PC-9 (cell line): ENCODE results near the gene ATP8B3.

Source experiments
- EZH2 ChIP-seq: fragments of 200-600 bp; sonication (generic); IDR thresholded peaks from 2 replicates; pipeline ENCODE4 v1.8.0; 2017; ENCODE audit warnings: antibody characterized with exemption, low read depth
- TF ChIP-seq, protein P1 (sequence below): fragments of 200-600 bp; sonication (generic); conservative IDR thresholded peaks from 2 replicates; pipeline ENCODE4 v1.6.1; 2017; ENCODE audit warnings: mixed run types, antibody characterized with exemption, mild to moderate bottlenecking, moderate library complexity

DNA sequence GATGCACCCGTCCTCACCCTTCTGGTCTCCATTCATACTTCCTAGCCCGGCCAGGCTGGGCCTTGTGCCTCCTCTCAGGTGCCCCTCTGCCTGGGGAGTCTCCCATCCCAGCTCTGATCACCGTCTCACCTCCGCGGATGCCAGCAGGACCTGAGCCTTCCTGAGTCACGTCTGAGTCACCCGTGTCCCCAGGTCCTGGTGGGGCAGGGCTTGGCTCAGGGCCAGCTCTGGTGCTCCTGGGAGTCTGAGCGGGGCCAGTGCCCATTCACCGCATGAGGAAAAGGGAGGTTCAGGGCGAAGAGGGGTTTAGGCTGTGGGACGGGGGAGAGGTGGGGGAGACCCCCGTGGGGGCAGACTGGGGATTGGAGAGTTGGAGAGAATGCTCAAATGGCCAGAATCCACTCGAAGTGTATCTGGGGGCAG is 593 bp downstream of the ATP8B3 start:
- TF ChIP-seq, protein P1, sequence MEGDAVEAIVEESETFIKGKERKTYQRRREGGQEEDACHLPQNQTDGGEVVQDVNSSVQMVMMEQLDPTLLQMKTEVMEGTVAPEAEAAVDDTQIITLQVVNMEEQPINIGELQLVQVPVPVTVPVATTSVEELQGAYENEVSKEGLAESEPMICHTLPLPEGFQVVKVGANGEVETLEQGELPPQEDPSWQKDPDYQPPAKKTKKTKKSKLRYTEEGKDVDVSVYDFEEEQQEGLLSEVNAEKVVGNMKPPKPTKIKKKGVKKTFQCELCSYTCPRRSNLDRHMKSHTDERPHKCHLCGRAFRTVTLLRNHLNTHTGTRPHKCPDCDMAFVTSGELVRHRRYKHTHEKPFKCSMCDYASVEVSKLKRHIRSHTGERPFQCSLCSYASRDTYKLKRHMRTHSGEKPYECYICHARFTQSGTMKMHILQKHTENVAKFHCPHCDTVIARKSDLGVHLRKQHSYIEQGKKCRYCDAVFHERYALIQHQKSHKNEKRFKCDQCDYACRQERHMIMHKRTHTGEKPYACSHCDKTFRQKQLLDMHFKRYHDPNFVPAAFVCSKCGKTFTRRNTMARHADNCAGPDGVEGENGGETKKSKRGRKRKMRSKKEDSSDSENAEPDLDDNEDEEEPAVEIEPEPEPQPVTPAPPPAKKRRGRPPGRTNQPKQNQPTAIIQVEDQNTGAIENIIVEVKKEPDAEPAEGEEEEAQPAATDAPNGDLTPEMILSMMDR = no peak
- no peak for TF ChIP-seq EZH2
